ENCODE data around the gene ROR1.

Gene ROR1

DNA sequence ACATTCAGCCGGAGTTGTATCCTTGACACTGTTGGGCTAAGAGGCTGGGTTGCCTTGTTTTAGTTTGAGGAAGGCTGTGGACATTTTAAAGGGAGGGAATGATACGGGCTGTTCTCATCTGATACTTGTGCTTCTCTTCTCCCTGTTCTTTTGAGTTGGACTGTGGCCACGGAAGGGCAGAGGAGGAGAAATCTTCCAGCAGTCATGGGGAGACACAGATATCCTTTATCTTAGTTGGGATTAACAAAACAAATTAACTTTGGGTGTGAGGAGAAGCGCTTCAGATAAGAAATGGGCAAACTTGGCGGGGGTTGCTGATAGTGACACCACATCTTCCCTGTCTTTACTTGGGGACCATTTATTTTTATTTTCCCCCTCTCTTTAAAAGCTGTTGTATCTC, 138.8 kb downstream of the ROR1 start (continued):
- TF ChIP-seq OSR2 (tag by site-specific recombination; IDR thresholded peaks at IDR 0.05) (peak; percentile 10; the same call in 1 of the 2 replicates), WT1 (tag by site-specific recombination; IDR thresholded peaks at IDR 0.05) (peak; percentile 42; the same call in 1 of the 2 replicates), ZNF214 (tag by site-specific recombination; IDR thresholded peaks at IDR 0.05; ENCODE audit: borderline replicate concordance) (no peak), ZNF133 (tag by site-specific recombination; IDR thresholded peaks at IDR 0.05) (no peak), KLF1 (tag by site-specific recombination; IDR thresholded peaks at IDR 0.05) (peak; percentile 44; the same call in 1 of the 2 replicates), ZNF335 (tag by site-specific recombination; conservative IDR thresholded peaks at IDR 0.05) (no peak), HIC1 (tag by site-specific recombination; IDR thresholded peaks at IDR 0.05) (no peak), ZNF785 (tag by site-specific recombination; IDR thresholded peaks at IDR 0.05) (no peak), FEZF1 (tag by site-specific recombination; IDR thresholded peaks at IDR 0.05) (peak; percentile 52), ZXDB (tag by site-specific recombination; IDR thresholded peaks at IDR 0.05) (peak; percentile 17; the same call in 1 of the 2 replicates)

DNA sequence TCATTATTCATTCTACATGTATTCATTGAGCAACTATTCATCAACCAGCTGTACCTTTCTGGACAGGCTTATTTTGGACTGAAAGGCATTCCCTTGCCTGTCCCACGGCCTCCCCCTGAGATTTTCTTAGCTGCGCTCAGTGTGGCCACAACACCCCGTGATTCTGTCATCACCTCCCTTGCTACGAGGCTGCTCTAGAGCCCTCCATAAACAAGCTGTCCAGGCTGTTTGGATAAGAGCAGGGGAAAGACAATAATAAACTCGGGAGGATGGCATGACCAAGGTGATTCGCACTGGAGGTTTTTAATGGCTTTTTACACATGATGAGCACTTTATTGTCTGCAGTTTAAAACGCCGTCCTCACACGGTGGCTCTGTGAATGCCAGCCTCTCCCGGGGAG, 139.7 kb downstream of the ROR1 start:
- H3K4me1 ChIP-seq (ENCODE audit: control insufficient read depth, insufficient read depth, low read length), result peaks cover 16% of the 10 kb centered on the region
- H3K27ac ChIP-seq (ENCODE audit: extremely low read depth, low read depth, low read length), result no peak overlapping the region
- POLR2A ChIA-PET, result no interaction called here
- H3K36me3 ChIP-seq (ENCODE audit: control insufficient read depth in 2 of 2, insufficient read depth in 1 of 2, low read length in 2 of 2), result no peaks in the 10 kb centered on the region
- CTCF ChIA-PET, result interaction anchor here (0.6 to 2.5 kb wide), 10 partner anchors 8 to 334 kb away, joined by 3 to 26 read pairs (median 4); partner anchors contain the start of gene ROR1
- H3K4me3 ChIP-seq (ENCODE audit: low read depth, low read length), result no peak overlapping the region
- no peaks in the 10 kb centered on the region for H3K9me3 ChIP-seq (ENCODE audit: control insufficient read depth, insufficient read depth, low read depth, low read length)
- TF ChIP-seq SCRT2 (tag by site-specific recombination; IDR thresholded peaks at IDR 0.05) (no peak), HOXD13 (CRISPR knock-in tag; IDR thresholded peaks at IDR 0.05; ENCODE audit: borderline replicate concordance) (no peak), ZNF398 (tag by site-specific recombination; IDR thresholded peaks at IDR 0.05) (peak; percentile 52; the same call in 1 of the 2 replicates), ZNF571 (tag by site-specific recombination; IDR thresholded peaks at IDR 0.05) (no peak), TRIM28 (IDR thresholded peaks at IDR 0.05; ENCODE audit: borderline replicate concordance, low read length) (0 out of 2 replicates have a peak, but pooled peaks have one; percentile 25), ZNF221 (tag by site-specific recombination; IDR thresholded peaks at IDR 0.05; ENCODE audit: borderline replicate concordance) (no peak), ZIC2 (tag by site-specific recombination; IDR thresholded peaks at IDR 0.05) (peak; percentile 95), MEIS1 (CRISPR knock-in tag; IDR thresholded peaks at IDR 0.05; ENCODE audit: borderline replicate concordance) (no peak), ZNF707 (tag by site-specific recombination; IDR thresholded peaks at IDR 0.05) (no peak), ZNF335 (tag by site-specific recombination; conservative IDR thresholded peaks at IDR 0.05) (peak; percentile 36), ZFP69B (tag by site-specific recombination; IDR thresholded peaks at IDR 0.05) (no peak), ZNF530 (tag by site-specific recombination; IDR thresholded peaks at IDR 0.05; ENCODE audit: low read depth) (no peak), ZXDB (tag by site-specific recombination; IDR thresholded peaks at IDR 0.05) (0 out of 2 replicates have a peak, but pooled peaks have one; percentile 24), ZBTB1 (tag by site-specific recombination; IDR thresholded peaks at IDR 0.05) (no peak), ATF2 (tag by site-specific recombination; IDR thresholded peaks at IDR 0.05; ENCODE audit: low read depth) (no peak), PATZ1 (tag by site-specific recombination; IDR thresholded peaks at IDR 0.05) (0 out of 2 replicates have a peak, but pooled peaks have one; percentile 20), ZNF132 (tag by site-specific recombination; IDR thresholded peaks at IDR 0.05; ENCODE audit: borderline replicate concordance) (no peak), ZNF24 (tag by site-specific recombination; IDR thresholded peaks at IDR 0.05) (no peak), ZNF473 (tag by site-specific recombination; IDR thresholded peaks at IDR 0.05) (no peak), ZNF37A (tag by site-specific recombination; IDR thresholded peaks at IDR 0.05) (no peak), WT1 (tag by site-specific recombination; IDR thresholded peaks at IDR 0.05) (peak; percentile 77), PRDM1 (tag by site-specific recombination; IDR thresholded peaks at IDR 0.05) (no peak), ZNF501 (tag by site-specific recombination; IDR thresholded peaks at IDR 0.05) (0 out of 2 replicates have a peak, but pooled peaks have one; percentile 22), ZBTB48 (tag by site-specific recombination; IDR thresholded peaks at IDR 0.05) (no peak), ZSCAN30 (tag by site-specific recombination; IDR thresholded peaks at IDR 0.05) (0 out of 2 replicates have a peak, but pooled peaks have one; percentile 37)

All from HEK293 (cell line).